GM19035 (cell line): ENCODE measurements around the gene RBBP8NL.
"Not testable (repeated sequence)": the region's sequence is repeated elsewhere in the genome, so short reads cannot be mapped to it uniquely, and the experiment has no call there.

ENCODE experiments used
- ATAC-seq: cut with Tn5 transposase; IDR thresholded peaks from one replicate; pipeline ENCODE4 v1.9.1; 2021; ENCODE audit not compliant: unreplicated experiment

RBBP8NL gene

GRCh38 chr20:62446481-62446880 is 19.1 kb upstream of the RBBP8NL start:
- ATAC-seq: no peak

DNA sequence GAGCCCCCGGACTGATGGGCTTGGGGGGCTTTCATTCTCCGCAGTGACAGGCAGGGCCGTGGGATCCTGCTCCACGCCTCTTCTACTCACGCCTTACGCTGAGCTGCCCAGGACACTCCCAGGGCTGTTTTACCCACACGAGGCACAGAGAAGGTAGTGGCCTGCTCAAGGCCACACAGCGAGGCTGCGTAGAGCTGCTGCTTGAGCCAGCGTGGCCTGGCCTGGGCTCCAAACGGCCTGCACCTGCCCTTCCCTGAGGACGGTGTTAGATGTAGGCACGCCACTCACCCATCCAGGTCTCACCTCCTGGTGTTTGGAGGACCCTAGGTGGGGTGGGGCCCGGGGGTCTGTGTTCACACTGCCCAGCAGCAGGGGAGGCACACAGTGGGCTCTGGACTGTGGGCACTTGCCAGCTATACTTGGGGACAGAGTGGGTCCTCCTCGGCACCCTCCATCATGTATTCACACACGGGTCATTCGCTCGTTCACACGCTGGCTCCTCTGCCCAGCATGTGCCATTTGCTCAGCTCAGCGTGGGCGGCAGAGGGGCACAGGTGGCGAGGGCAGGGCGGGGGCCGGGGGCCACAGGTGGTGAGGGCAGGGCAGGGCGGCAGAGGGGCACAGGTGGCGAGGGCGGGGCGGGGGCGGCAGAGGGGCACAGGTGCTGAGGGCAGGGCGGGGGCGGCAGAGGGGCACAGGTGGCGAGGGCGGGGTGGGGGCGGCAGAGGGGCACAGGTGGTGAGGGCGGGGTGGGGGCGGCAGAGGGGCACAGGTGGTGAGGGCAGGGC is 18.4 kb upstream of the RBBP8NL start:
- ATAC-seq: no peak

- no peak for ATAC-seq
These were observed 16.9 kb upstream of the RBBP8NL start for GRCh38 chr20:62444286-62444685.

DNA sequence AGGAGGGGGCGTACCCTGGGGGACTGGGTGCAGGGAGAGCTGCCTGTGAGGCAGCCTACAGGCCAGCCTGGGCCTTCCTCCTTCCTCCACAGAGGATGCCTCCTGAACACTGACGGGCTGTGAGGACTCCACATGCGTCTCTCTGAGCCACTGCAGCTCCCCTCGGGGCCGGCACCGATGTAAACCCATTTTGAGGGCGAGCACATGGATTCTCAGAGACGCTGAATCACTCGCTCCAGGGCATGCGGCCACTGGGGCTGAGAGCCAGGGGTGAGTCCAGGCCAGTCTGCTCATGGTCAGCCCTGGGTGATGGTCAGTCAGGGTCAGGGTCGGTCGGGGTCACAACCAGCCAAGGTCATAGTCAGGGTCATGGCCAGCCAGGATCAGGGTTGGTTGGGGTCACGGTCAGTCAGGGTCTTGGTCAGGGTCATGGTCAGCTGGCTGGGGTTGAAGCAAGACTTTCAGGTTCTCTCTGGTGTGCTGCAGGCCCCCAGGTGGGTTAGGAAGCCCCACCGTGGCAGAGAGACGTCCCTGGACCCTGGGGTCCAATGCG is 14.7 kb upstream of the RBBP8NL start:
- no peak for ATAC-seq

DNA sequence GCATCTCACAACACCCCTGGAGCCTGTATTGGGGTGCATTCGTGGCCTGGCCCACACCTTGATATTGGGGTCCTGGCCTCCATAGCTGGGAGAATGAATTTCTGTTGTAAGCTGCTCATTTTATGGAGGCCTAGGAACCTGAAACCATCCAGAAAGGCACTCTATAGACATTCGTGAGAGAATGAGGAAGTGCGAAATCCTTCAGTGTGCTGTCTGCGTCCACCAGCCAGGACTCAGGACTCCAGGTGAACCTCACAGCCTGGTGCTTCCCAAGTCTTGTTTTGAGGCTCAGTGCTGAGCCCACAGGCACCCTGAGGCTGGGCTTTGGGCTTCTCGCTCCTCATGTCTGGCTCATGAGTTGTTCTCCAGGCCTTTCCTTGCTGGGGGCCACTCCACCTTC is 11.9 kb upstream of the RBBP8NL start:
- ATAC-seq: no peak

DNA sequence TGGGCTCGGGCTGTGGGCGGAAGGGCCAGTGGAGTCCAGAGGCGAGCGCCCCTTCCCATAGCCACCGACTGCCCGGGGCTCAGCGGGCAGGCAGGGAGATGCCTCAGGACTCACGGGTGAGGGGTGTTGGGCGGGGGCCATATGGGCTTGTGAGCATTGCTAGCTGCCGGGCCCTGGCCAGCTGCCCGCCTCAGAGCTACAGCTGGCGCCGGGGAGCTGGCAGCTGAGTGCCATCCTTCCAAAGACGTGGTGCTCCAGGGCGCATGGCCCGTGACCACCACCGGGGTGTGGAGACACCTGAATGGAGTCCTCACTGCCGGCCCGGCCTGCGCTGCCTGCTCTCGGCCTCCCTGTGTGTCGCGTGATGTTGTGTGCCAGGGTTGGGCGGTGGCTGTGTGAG is 10.6 kb upstream of the RBBP8NL start:
- no peak for ATAC-seq

DNA sequence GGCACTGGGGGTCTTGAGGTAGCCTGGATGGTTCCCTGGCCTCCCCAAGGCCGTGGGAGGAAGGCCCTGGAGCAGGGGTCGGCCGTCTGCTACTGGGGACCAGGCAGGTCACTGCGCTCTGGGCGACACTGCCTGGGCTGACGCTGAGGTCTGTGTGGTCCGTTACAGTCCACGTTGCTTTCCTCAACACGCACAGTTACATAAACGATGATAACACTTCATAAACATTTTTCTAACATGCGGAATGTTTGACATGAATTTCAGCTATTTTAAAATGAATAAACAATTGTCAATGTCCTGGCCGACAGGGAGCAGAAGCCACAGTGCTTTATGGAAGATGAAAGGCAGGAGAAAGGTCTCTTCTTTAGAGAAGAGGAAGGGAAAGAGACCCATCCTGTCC is 10.2 kb upstream of the RBBP8NL start:
- ATAC-seq: no peak

- ATAC-seq: no peak
These were observed 9.4 kb upstream of the RBBP8NL start for GRCh38 chr20:62436692-62437091.

DNA sequence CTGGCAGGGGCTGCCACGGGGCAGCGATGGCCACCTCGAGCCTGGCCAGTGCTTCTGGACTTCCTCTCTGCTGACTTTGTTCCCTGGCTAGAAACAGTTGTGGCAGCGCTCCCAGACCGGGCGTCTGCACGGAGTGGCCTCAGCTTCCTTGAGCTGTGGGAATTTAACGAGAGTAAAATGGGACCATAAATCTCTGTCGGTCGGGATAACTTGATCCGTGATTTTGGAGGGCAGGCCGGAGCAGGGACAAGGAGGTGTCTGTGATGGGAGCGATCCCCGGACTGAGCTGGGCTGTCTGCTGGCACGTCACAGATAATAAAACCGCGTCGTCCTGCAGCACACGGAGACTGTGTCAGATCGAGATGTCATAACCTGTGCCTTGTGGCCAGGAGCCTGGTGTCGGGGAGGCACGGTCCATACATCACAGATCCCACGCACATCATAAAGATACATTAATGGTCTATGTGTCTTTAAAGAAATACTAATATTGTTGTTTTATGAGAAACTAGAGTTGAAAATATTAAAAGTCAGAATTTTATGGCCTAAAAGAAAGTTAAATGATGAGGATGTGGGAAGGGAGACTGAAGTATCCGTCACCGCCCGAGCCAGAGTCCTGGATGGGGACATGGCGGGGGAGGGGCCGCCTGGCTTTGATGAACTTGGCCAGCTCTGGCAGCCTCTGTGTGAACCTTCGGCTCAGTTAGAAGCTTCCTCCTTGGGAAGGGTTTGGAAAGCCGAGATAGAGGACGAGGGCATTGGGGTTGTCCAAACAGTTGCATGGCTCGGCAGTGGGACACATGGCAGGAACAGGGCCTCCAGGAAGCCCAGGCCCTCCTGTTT is 6.5 kb upstream of the RBBP8NL start:
- no peak for ATAC-seq

GRCh38 chr20:62430866-62431447 is 3.6 kb upstream of the RBBP8NL start:
- ATAC-seq: no peak

DNA sequence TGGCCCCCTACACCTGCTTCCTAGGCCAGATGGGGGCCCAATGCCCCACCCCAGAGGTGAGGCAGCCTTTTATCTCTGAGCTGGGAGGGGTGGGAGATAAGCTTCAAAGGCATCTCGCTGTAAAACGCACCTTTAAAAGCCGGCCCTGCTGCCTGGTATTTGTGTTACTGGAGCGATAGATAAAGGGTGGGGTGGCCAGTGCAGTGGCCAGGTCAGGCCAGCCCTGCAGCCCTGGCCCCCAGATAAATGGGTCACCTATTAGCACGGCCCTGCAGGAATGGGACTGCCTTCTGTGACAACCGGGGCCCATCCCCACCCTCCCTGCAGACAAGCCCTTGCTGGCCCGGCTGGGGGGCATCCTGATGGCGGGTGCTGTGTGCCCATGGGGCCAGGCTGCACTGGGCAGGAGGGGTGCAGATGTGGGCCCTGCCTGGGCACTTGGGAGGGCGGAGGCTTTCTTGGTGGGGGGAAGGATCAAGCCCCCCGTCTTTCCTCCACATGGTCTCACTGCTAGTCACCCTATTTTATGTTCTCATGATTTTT is 3.0 kb upstream of the RBBP8NL start:
- no peak for ATAC-seq

GRCh38 chr20:62429455-62430310 is 2.3 kb upstream of the RBBP8NL start:
- ATAC-seq: no peak

GRCh38 chr20:62428396-62429295 is 1.3 kb upstream of the RBBP8NL start:
- ATAC-seq: no peak

GRCh38 chr20:62428002-62428372 is 648 bp upstream of the RBBP8NL start:
- ATAC-seq: no peak

DNA sequence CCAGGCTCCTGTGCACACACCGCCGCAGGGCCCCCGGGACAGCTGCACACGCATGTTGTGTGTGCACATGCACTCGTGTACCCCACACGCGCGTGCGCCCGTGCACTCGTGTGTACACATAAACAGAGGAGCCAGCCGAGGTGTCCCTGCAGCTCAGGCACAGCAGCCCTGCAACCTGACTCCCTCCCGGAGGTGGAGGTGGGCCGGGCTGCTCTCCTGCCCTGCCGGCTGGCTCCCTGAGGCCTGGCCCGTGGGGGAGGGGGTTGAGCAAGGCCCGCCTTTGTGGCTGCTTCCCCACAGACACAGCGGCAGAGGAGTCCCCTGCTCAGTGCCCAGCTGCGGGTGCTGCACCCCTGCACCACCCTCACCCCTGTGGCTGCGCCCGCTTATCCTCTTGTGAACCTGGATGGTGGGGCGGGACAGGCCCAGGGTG is 624 bp downstream of the RBBP8NL start:
- no peak for ATAC-seq

DNA sequence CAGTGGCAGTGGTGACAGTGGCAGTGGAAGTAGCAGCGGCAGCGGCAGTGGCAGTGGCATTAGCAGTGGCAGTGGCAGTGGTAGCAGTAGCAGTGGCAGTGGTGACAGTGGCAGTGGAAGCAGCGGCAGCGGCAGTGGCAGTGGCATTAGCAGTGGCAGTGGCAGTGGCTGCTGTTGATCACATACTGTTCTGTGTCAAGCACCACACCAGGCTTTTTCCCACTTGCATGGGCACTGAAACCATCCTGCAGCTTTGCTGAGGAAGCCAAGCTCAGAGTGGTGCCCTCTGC is 1.3 kb downstream of the RBBP8NL start:
- not testable (repeated sequence) for ATAC-seq

- no peak for ATAC-seq
These were observed 1.9 kb downstream of the RBBP8NL start for GRCh38 chr20:62425281-62426058.

DNA sequence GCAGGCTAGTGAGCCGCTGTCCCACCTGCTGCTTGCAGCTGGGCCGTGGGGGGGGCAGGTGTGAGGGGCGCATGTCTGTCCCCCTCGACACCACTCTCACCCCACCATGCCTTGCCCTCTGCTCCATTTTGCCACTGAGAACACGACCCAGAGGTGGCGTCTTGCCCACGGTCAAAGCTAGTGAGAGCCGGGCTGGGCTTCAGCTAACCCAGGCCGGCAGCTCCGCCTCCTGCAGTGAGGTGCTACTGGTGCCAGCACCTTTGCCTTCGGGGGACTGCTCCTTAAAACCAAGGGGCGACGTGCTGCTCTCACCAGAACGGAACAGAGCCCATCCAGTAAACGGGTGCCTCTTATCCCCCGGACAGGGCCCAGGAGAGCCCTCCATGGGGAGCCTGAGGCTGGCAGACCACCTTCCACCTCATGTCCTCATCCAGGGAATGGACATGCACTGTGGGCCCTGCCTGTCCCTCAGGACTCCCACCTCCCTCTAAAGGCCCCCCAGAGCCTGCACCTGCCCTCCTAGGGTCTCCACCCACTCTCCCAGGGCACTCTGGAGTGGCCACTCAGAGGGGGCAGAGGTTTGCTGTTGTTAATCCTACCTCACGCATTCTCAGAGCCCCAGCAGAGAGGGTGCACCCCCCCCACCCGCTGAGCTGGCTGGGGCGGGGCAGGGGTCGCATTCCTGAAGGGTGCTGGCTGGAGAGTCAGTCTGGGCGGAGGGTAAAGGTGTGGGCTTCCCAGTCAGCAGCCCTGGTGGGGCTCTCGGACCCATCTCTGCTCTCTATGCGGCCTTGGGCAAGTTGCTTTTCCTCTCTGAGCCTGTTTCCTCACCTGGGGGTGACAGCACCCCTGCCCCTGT is 2.9 kb downstream of the RBBP8NL start:
- no peak for ATAC-seq
